ENCODE data around the gene CSH2.
A peak's percentile ranks its signal among the peaks of the same experiment; 100 is the strongest.

CSH2 gene

DNA sequence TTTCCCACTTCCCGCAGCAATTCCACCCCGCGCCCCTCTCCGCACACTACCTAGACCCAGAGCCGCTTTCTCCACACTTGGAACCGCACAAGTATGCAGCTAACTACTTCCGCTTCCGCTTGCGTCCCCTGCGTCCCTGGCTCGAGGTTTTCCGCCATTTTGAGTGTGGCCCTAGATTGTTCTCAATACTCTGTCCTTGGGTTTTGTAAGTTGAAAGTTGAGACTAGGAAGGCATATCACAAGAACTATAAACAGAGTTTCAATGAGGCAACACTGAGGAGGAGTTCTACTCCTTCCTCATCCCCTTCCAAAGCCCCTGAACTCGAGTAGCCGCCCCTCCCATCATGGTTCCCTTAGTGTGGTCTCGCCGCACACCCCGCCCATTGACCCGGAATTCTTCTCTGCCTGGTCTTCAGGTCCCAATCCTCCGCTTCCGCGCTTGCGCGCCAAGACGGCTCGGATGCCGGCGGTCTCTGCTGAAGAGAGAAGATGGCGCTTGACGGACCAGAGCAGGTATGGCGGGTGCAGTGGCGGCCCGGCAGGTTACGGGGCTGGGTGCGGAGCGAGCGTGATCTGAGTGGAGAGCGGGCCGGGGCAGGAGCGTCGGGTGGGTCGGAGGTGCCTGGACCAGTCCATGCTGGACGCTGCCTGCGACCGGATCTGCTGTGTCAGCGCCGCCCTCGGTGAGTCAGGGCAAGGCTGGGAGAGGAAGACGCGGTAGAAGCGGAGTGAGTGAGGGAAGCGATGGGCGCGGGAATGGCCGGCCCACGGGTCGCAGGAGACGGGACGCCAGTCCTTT is 46.3 kb downstream of the CSH2 start, which contains the start of the genes FTSJ3 and PSMC5:
Gene FTSJ3 (minus strand): TSS at position 662 of the 799 bp plus-strand sequence. CDS start 761 bp downstream, outside the sequence.
Gene PSMC5 (plus strand): TSS at position 430 of the 799 bp plus-strand sequence. CDS start 60 bp downstream, at position 490.
- peak; percentile 97 for DNase-seq (ENCODE audit: low read depth)
- TF ChIP-seq, protein P1, sequence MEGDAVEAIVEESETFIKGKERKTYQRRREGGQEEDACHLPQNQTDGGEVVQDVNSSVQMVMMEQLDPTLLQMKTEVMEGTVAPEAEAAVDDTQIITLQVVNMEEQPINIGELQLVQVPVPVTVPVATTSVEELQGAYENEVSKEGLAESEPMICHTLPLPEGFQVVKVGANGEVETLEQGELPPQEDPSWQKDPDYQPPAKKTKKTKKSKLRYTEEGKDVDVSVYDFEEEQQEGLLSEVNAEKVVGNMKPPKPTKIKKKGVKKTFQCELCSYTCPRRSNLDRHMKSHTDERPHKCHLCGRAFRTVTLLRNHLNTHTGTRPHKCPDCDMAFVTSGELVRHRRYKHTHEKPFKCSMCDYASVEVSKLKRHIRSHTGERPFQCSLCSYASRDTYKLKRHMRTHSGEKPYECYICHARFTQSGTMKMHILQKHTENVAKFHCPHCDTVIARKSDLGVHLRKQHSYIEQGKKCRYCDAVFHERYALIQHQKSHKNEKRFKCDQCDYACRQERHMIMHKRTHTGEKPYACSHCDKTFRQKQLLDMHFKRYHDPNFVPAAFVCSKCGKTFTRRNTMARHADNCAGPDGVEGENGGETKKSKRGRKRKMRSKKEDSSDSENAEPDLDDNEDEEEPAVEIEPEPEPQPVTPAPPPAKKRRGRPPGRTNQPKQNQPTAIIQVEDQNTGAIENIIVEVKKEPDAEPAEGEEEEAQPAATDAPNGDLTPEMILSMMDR (conservative IDR thresholded peaks at IDR 0.05; ENCODE audit: low read depth, low read length), result peak; percentile 62
- H3K4me3 ChIP-seq (ENCODE audit: low read depth, low read length), result peak within 1 kb of the TSS; percentile 92

GRCh38 chr17:63826468-63827001 is 46.9 kb downstream of the CSH2 start:
- peak; percentile 67 for DNase-seq (ENCODE audit: low read depth)
- H3K4me3 ChIP-seq (ENCODE audit: low read depth, low read length), result peak overlapping the region; percentile 92
- TF ChIP-seq, protein P1 (conservative IDR thresholded peaks at IDR 0.05; ENCODE audit: low read depth, low read length), result peak; percentile 15

DNA sequence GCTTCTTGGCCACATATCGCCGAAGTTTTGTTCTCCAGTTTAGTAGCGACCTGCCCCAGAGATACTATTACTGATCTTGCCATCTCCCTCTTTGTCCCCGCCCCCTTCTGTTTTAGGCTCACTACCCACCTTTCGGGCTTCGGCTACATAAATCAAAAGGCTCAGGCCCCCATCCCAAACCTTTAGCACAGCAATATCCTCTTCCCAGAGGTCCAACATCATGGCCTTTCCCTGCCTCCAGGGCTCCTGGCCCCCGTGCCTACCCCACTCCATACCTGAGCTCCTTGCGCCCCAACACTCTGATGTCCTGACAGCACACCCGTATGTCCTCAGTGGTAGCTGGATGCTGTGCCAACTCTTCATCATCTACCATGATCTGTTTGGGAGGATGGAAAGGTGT is 49.1 kb downstream of the CSH2 start:
- H3K4me3 ChIP-seq (ENCODE audit: low read depth, low read length), result no peak overlapping the region
- no peak for DNase-seq (ENCODE audit: low read depth)
- TF ChIP-seq, protein P1 (conservative IDR thresholded peaks at IDR 0.05; ENCODE audit: low read depth, low read length), result no peak

DNA sequence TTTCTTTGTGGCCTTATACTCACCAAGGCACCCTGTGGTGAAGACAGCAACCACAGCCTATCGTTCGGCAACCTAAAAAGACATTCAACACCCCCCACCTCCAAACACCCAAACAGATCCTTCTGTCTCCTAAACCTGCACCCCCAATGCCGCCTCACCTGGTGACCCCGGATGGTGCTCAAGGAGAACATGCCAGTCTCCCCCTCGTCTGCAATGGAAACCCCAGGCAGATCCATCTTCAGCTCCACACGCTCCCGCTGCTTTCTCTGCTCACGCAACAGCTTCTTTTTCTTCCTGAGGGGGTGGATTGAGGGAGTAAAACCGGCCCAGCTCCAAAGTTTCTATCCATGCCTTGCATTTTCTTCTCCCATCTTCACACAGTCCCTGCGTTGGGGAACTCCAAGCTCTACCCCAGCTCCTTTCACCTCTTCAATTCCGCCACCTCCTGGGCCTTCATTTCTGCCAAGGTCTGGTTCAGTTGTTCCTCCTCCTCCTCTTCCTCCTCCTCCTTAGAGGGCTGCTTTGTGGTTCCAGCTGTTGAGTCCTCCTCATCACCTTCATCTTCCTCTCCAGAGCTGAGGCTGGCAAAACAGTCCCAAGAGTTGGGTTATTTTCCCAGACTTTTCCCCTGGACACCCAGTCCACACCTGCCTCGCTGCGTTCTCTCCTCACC is 49.7 kb downstream of the CSH2 start:
- H3K4me3 ChIP-seq (ENCODE audit: low read depth, low read length), result no peak overlapping the region
- no peak for DNase-seq (ENCODE audit: low read depth)
- TF ChIP-seq, protein P1 (conservative IDR thresholded peaks at IDR 0.05; ENCODE audit: low read depth, low read length), result no peak

GRCh38 chr17:63822537-63822936 is 50.9 kb downstream of the CSH2 start:
- no peak overlapping the region for H3K4me3 ChIP-seq (ENCODE audit: low read depth, low read length)
- TF ChIP-seq, protein P1 (conservative IDR thresholded peaks at IDR 0.05; ENCODE audit: low read depth, low read length), result no peak

More at GRCh38 chr17:63822537-63822936, 50.9 kb downstream of the CSH2 start:
- DNase-seq (ENCODE audit: low read depth), result no peak
